OCI-LY7 (cell line): ENCODE measurements around the gene HPSE2. TPM values are rescaled to one million over a fixed set of nuclear protein-coding genes. Genes with fewer than 3 reads are reported as not detected.

Experiments used
- BruUV-seq: library from RNA; stranded (reverse); fragments of 400-500 nt; replicated peaks from 2 replicates; lab custom pipeline; 2021; lab: Mats Ljungman, UMichigan
- CTCF ChIA-PET: fragments of 300-600 bp; sonication (Branson Sonifier 250); formaldehyde crosslinking; loops from one replicate; lab custom pipeline; 2022; ENCODE audit warnings: antibody characterized with exemption; ENCODE audit not compliant: unreplicated experiment; lab: Charles Lee
- POLR2A ChIA-PET: fragments of 300-600 bp; sonication (Branson Sonifier 250); formaldehyde crosslinking; loops from one replicate; lab custom pipeline; 2022; ENCODE audit warnings: antibody characterized with exemption; lab: Charles Lee
- DNase-seq: peaks from one replicate; pipeline ENCODE4 v3.0.0-alpha.2; 2015; ENCODE audit warnings: low spot score
- H2AFZ ChIP-seq: fragments of 200-600 bp; sonication (generic), shearing (Covaris generic); 2 replicates; pipeline ENCODE4 v1.6.1; 2014; ENCODE audit warnings: mild to moderate bottlenecking, antibody characterized with exemption, low read length, moderate library complexity
- H3K27ac ChIP-seq: fragments of 200-600 bp; sonication (generic); 2 replicates; pipeline ENCODE4 v1.5.1; 2014; ENCODE audit warnings: mixed run types, low read depth, mild to moderate bottlenecking, moderate library complexity, low read length, inconsistent platforms; ENCODE audit not compliant: poor library complexity, severe bottlenecking
- H3K36me3 ChIP-seq: fragments of 200-600 bp; sonication (generic); 2 replicates; pipeline ENCODE4 v1.6.1; 2014; ENCODE audit warnings: mild to moderate bottlenecking, antibody characterized with exemption, low read length, moderate library complexity, mixed read lengths; ENCODE audit not compliant: insufficient read depth
- H3K4me1 ChIP-seq: fragments of 200-600 bp; sonication (generic); 2 replicates; pipeline ENCODE4 v1.5.1; 2014; ENCODE audit warnings: mild to moderate bottlenecking, low read length; ENCODE audit not compliant: insufficient read depth, poor library complexity, severe bottlenecking
- H3K4me2 ChIP-seq: fragments of 200-600 bp; sonication (generic); 2 replicates; pipeline ENCODE4 v1.6.1; 2014; ENCODE audit warnings: mild to moderate bottlenecking, low read length
- H3K4me3 ChIP-seq: fragments of 200-600 bp; sonication (generic); 2 replicates; pipeline ENCODE4 v1.5.1; 2014; ENCODE audit warnings: mild to moderate bottlenecking, low read depth, low read length; ENCODE audit not compliant: poor library complexity, severe bottlenecking
- H3K79me2 ChIP-seq: fragments of 200-600 bp; sonication (generic); 2 replicates; pipeline ENCODE4 v1.6.1; 2016; ENCODE audit warnings: low read depth, mild to moderate bottlenecking, low read length, moderate library complexity, mixed read lengths; ENCODE audit not compliant: insufficient read depth
- H3K9me2 ChIP-seq: fragments of 200-600 bp; sonication (generic); 2 replicates; pipeline ENCODE4 v1.6.1; 2016; ENCODE audit warnings: mild to moderate bottlenecking, low read length, mixed read lengths; ENCODE audit not compliant: insufficient read depth
- H3K9me3 ChIP-seq: fragments of 200-600 bp; sonication (generic); 2 replicates; pipeline ENCODE4 v1.6.1; 2014; ENCODE audit warnings: mild to moderate bottlenecking, mixed run types, low read length, mixed read lengths
- H4K20me1 ChIP-seq: fragments of 200-600 bp; sonication (generic); 2 replicates; pipeline ENCODE4 v1.6.1; 2014; ENCODE audit warnings: mild to moderate bottlenecking, antibody characterized with exemption, low read length, moderate library complexity, mixed read lengths; ENCODE audit not compliant: insufficient read depth
- CTCF ChIP-seq: fragments of 200-600 bp; sonication (generic); conservative IDR thresholded peaks from 2 replicates; pipeline ENCODE4 v1.5.1; 2014; ENCODE audit warnings: mild to moderate bottlenecking, antibody characterized with exemption, low read length, moderate library complexity, mixed read lengths
- EZH2phosphoT487 ChIP-seq: fragments of 200-600 bp; sonication (generic); IDR thresholded peaks from 2 replicates; pipeline ENCODE4 v1.6.1; 2018; ENCODE audit warnings: low read depth, borderline replicate concordance, mild to moderate bottlenecking, mixed run types, antibody characterized with exemption, low read length, moderate library complexity, mixed read lengths
- intact Hi-C: fragments of 100-400 bp; cut with micrococcal nuclease; formaldehyde crosslinking; loops from one replicate; pipeline ENCODE4 v1.10.0; 2022; ENCODE audit not compliant: unreplicated experiment
- microRNA-seq: library from miRNA; unstranded; fragments of <30 nt; microRNA quantifications from one replicate; pipeline ENCODE4 v1.2.0, GENCODE V29; 2022; ENCODE audit warnings: borderline replicate concordance
- small RNA-seq: library from RNA; depleted of rRNA; stranded (forward); fragments of <200 nt; gene quantifications from one replicate; pipeline ENCODE3, GENCODE V24; 2014
- total RNA-seq, 2 experiments: library from RNA; depleted of rRNA in 1 of 2; stranded (reverse); fragments of >200 nt in 1 of 2; shearing (Covaris generic) in 1 of 2; gene quantifications; 2 replicates each; pipeline ENCODE4 v1.2.3, GENCODE V29; 2014 to 2022

HPSE2 gene
- total RNA-seq, 2 experiments from 2014 or later: not detected

- H3K9me3 ChIP-seq: no peaks in the 10 kb centered on the region
- no peak overlapping the region for H3K4me2 ChIP-seq
- intact Hi-C loops: no loop called here
- H3K27ac ChIP-seq: no peak overlapping the region
- H3K9me2 ChIP-seq: no peaks in the 10 kb centered on the region
- H3K79me2 ChIP-seq: no peaks in the 10 kb centered on the region
- no peaks in the 10 kb centered on the region for H4K20me1 ChIP-seq
- H3K4me3 ChIP-seq: no peak overlapping the region
- H3K4me1 ChIP-seq: no peaks in the 10 kb centered on the region
- H2AFZ ChIP-seq: no peak overlapping the region
- H3K36me3 ChIP-seq: no peaks in the 10 kb centered on the region
- CTCF ChIA-PET: no interaction called here
- TF ChIP-seq EZH2phosphoT487 (no peak), CTCF (no peak)
- DNase-seq: no peak
- POLR2A ChIA-PET: no interaction called here
- BruUV-seq: no TSS peak
Measured at GRCh38 chr10:98408799-98409198, 826.9 kb downstream of the HPSE2 start.

GRCh38 chr10:98407744-98408241, 827.9 kb downstream of the HPSE2 start:
- Histone ChIP-seq H4K20me1 (no peaks in the 10 kb centered on the region), H3K9me3 (no peaks in the 10 kb centered on the region), H3K36me3 (no peaks in the 10 kb centered on the region), H3K79me2 (no peaks in the 10 kb centered on the region), H3K9me2 (no peaks in the 10 kb centered on the region), H2AFZ (no peak overlapping the region), H3K4me2 (no peak overlapping the region), H3K4me3 (no peak overlapping the region), H3K27ac (no peak overlapping the region), H3K4me1 (no peaks in the 10 kb centered on the region)
- no TSS peak for BruUV-seq
- intact Hi-C loops: no loop called here
- POLR2A ChIA-PET: no interaction called here
- no peak for TF ChIP-seq CTCF
- no peak for TF ChIP-seq EZH2phosphoT487
- no peak for DNase-seq
- CTCF ChIA-PET: no interaction called here

Small RNAs within 50 kb of the gene (microRNA-seq; reads per million reads assigned to microRNA genes)
- gene MIR4685: 6.1 reads per million
- gene MIR6507: not detected

Small RNAs within 50 kb of the gene (small RNA-seq; reads per million reads assigned to genes)
- not detected for gene MIR4685
- gene MIR6507: not detected

Other genes with a start within 250 kb of the HPSE2 start
- gene CNNM1, start 93.5 kb upstream of the HPSE2 start, total RNA-seq (2014; rRNA removed; shearing (Covaris generic)): not detected in 2 replicates
- gene CNNM1, start 93.5 kb upstream of the HPSE2 start, total RNA-seq (2022): not detected in 2 replicates
- 24.5 and 26.4 TPM in 2 replicates for gene GOT1, start 194.8 kb upstream of the HPSE2 start, total RNA-seq (2014; rRNA removed; shearing (Covaris generic))
- 50.4 and 59.0 TPM in 2 replicates for gene GOT1, start 194.8 kb upstream of the HPSE2 start, total RNA-seq (2022)